ENCODE results near the gene MLXIP. TPM values are rescaled to one million over a fixed set of nuclear protein-coding genes. Genes with fewer than 3 reads are reported as not detected.

MLXIP gene
- polyA plus RNA-seq, 1 donor from 2014 or later: 9.2 TPM

- no peaks in the 10 kb centered on the region for H4K20me1 ChIP-seq (ENCODE audit: insufficient read depth)
- no peaks in the 10 kb centered on the region for H3K27me3 ChIP-seq (ENCODE audit: insufficient read depth, low read depth, low read length)
- H3K27ac ChIP-seq (ENCODE audit: low read length): no peak overlapping the region
- H3K9me2 ChIP-seq (ENCODE audit: insufficient read depth, low read length): no peaks in the 10 kb centered on the region
- H3K4me3 ChIP-seq (ENCODE audit: low read length): no peak overlapping the region
- no peak overlapping the region for H2AFZ ChIP-seq (ENCODE audit: low read depth, low read length)
- no peak overlapping the region for H3K9ac ChIP-seq (ENCODE audit: low read length)
- no peaks in the 10 kb centered on the region for H3F3A ChIP-seq (ENCODE audit: insufficient read depth, low read length, poor library complexity, severe bottlenecking)
- H3K36me3 ChIP-seq (ENCODE audit: insufficient read depth, low read length): peaks cover 10% of the 10 kb centered on the region
- no peaks in the 10 kb centered on the region for H3K9me3 ChIP-seq (ENCODE audit: low read length)
- no peak overlapping the region for H3K4me2 ChIP-seq (ENCODE audit: low read length)
- TF ChIP-seq CTCF (IDR thresholded peaks at IDR 0.05; ENCODE audit: poor library complexity, severe bottlenecking) (no peak), REST (IDR thresholded peaks at IDR 0.05; ENCODE audit: borderline replicate concordance) (no peak), SMC3 (conservative IDR thresholded peaks at IDR 0.05; ENCODE audit: poor library complexity) (no peak), RAD21 (conservative IDR thresholded peaks at IDR 0.05) (no peak), EP300 (conservative IDR thresholded peaks at IDR 0.05; ENCODE audit: poor library complexity, severe bottlenecking) (no peak), TAF1 (IDR thresholded peaks at IDR 0.05; ENCODE audit: low read depth) (no peak), POLR2AphosphoS5 (IDR thresholded peaks at IDR 0.05) (no peak), MXI1 (conservative IDR thresholded peaks at IDR 0.05; ENCODE audit: poor library complexity, severe bottlenecking) (no peak), EZH2 (IDR thresholded peaks at IDR 0.05; ENCODE audit: borderline replicate concordance, insufficient read depth, low read length, poor library complexity, severe bottlenecking) (no peak)
- no peaks in the 10 kb centered on the region for H3K79me2 ChIP-seq (replicated peaks; ENCODE audit: insufficient read depth, low read length)
Observed at GRCh38 chr12:122142857-122143256, 64.3 kb downstream of the MLXIP start.

- H2AFZ ChIP-seq (ENCODE audit: low read depth, low read length): no peak overlapping the region
- H3K9ac ChIP-seq (ENCODE audit: low read length): no peak overlapping the region
- no peaks in the 10 kb centered on the region for H4K20me1 ChIP-seq (ENCODE audit: insufficient read depth)
- no peaks in the 10 kb centered on the region for H3K79me2 ChIP-seq (replicated peaks; ENCODE audit: insufficient read depth, low read length)
- no peak overlapping the region for H3K4me3 ChIP-seq (ENCODE audit: low read length)
- no peaks in the 10 kb centered on the region for H3K9me2 ChIP-seq (ENCODE audit: insufficient read depth, low read length)
- peaks cover 10% of the 10 kb centered on the region for H3K36me3 ChIP-seq (ENCODE audit: insufficient read depth, low read length)
- no peaks in the 10 kb centered on the region for H3F3A ChIP-seq (ENCODE audit: insufficient read depth, low read length, poor library complexity, severe bottlenecking)
- no peaks in the 10 kb centered on the region for H3K27me3 ChIP-seq (ENCODE audit: insufficient read depth, low read depth, low read length)
- no peak for TF ChIP-seq MXI1 (conservative IDR thresholded peaks at IDR 0.05; ENCODE audit: poor library complexity, severe bottlenecking)
- TF ChIP-seq CTCF (IDR thresholded peaks at IDR 0.05; ENCODE audit: poor library complexity, severe bottlenecking): no peak
- no peak for TF ChIP-seq SMC3 (conservative IDR thresholded peaks at IDR 0.05; ENCODE audit: poor library complexity)
- TF ChIP-seq POLR2AphosphoS5 (IDR thresholded peaks at IDR 0.05): no peak
- no peak for TF ChIP-seq REST (IDR thresholded peaks at IDR 0.05; ENCODE audit: borderline replicate concordance)
- no peak for TF ChIP-seq RAD21 (conservative IDR thresholded peaks at IDR 0.05)
- TF ChIP-seq TAF1 (IDR thresholded peaks at IDR 0.05; ENCODE audit: low read depth): no peak
- TF ChIP-seq EZH2 (IDR thresholded peaks at IDR 0.05; ENCODE audit: borderline replicate concordance, insufficient read depth, low read length, poor library complexity, severe bottlenecking): no peak
- TF ChIP-seq EP300 (conservative IDR thresholded peaks at IDR 0.05; ENCODE audit: poor library complexity, severe bottlenecking): no peak
- H3K27ac ChIP-seq (ENCODE audit: low read length): no peak overlapping the region
- no peak overlapping the region for H3K4me2 ChIP-seq (ENCODE audit: low read length)
- no peaks in the 10 kb centered on the region for H3K9me3 ChIP-seq (ENCODE audit: low read length)
Observed at GRCh38 chr12:122144885-122145284, 66.3 kb downstream of the MLXIP start.

Data from neural cell (in vitro differentiated cells).